Fibroblast of lung (primary cell): ENCODE measurements around the gene USP44.

Experiments used
- CTCF ChIP-seq, 2 donors: IDR thresholded peaks in 1 of 2; conservative IDR thresholded peaks in 1 of 2; 1 replicate in 1 of 2; 2 replicates in 1 of 2; pipeline ENCODE4 v1.5.1; 2011 to 2012; ENCODE audit warnings: low read length in 2 of 2, control low read depth in 1 of 2, inconsistent platforms in 1 of 2, low read depth in 1 of 2, mild to moderate bottlenecking in 1 of 2
- EZH2 ChIP-seq: IDR thresholded peaks from 2 replicates; pipeline ENCODE4 v1.5.1; 2012; ENCODE audit warnings: low read length, control low read depth, mild to moderate bottlenecking; ENCODE audit errors: missing control alignments

GRCh38 chr12:95481072-95481471 lies 70.2 kb downstream of the USP44 start:
- TF ChIP-seq CTCF (conservative IDR thresholded peaks at IDR 0.05 in 1 of 2, IDR thresholded peaks at IDR 0.05 in 1 of 2; ENCODE audit: low read depth in 1 of 2, low read length in 2 of 2) (no peak), EZH2 (no peak)
